Testis (tissue), 3 donors: Measurements from ENCODE around the gene HAUS8. TPM values are rescaled to one million over a fixed set of nuclear protein-coding genes. Genes with fewer than 3 reads are reported as not detected.

Source experiments
- DNase-seq: peaks from one replicate; pipeline ENCODE4 v3.0.0-alpha.2; 2019
- H3K27ac ChIP-seq, 2 donors: fragments of 200-600 bp; sonication (generic); one replicate each; pipeline ENCODE4 v1.5.1; 2019
- H3K27me3 ChIP-seq: fragments of 200-600 bp; sonication (generic); one replicate; pipeline ENCODE4 v1.5.1; 2019
- H3K36me3 ChIP-seq: fragments of 200-600 bp; sonication (generic); one replicate; pipeline ENCODE4 v1.5.1; 2017; ENCODE audit warnings: low read depth; ENCODE audit errors: missing control alignments
- H3K4me1 ChIP-seq: fragments of 200-600 bp; sonication (generic); one replicate; pipeline ENCODE4 v1.5.1; 2019
- H3K4me3 ChIP-seq, 2 donors: fragments of 200-600 bp; sonication (generic); one replicate each; pipeline ENCODE4 v1.5.1; 2017 to 2019
- H3K9me3 ChIP-seq: fragments of 200-600 bp; sonication (generic); one replicate; pipeline ENCODE4 v1.5.1; 2017
- POLR2A ChIP-seq: fragments of 450-650 bp; IDR thresholded peaks from one replicate; pipeline ENCODE4 v1.6.1; 2017; ENCODE audit warnings: antibody characterized with exemption, mild to moderate bottlenecking, moderate library complexity
- WGBS, 2 donors: methylation state at CpG; one replicate each; pipeline ENCODE4 v1.1.5; 2018; 5-methylcytosine and 5-hydroxymethylcytosine counted together
- intact Hi-C: fragments of 100-400 bp; cut with DNase I; formaldehyde crosslinking; loops from one replicate; pipeline ENCODE4 v1.15.1; 2023; ENCODE audit warnings: low total_unique reads
- polyA plus RNA-seq: library from polyadenylated mRNA; stranded (reverse); fragments of 350-450 nt; fragmentation: Illumina TruSeq; extraction: RNeasy Lipid Tissue Mini Kit (QIAGEN cat#74804); gene quantifications from one replicate; pipeline ENCODE4 v1.2.3, GENCODE V29; 2014; ENCODE audit warnings: low read depth, low replicate concordance; ENCODE audit not compliant: insufficient read depth
- total RNA-seq, 2 donors: library from RNA; depleted of rRNA; stranded (reverse); fragments of >200 nt; gene quantifications; one replicate each; pipeline ENCODE4 v1.2.3, GENCODE V29; 2016
- TF ChIP-seq, protein P1 (sequence below), 3 experiments: fragments of 450-650 bp in 2 of 3; fragments of 200-600 bp in 1 of 3; sonication (generic) in 1 of 3; IDR thresholded peaks; one replicate each; pipeline ENCODE4 v1.5.1; 2016 to 2019; ENCODE audit warnings: antibody characterized with exemption in 3 of 3, mild to moderate bottlenecking in 2 of 3, moderate library complexity in 1 of 3

The HAUS8 gene
- total and polyA plus RNA-seq, 3 donors from 2014 or later, result 20.0 to 29.7 (median 23.5) TPM

DNA sequence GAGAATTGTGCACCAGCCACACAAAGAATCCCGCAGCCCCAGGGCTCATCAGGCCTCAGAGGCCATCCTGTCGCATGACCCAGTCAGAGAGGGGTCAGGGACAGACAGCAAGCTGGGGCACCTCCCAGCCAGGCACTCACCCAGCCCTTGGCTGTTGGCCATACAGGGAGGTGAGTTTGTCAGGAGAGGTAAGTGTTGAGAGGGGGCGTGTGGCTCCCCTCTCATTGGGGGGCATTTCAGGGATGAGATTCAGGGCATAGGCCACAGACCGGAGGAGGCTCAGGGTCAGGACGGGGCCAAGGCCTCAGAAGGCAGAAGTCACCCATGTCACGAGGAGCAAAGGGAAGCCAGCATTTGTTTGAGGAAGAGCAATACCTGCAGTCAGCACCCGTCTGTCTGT is 37.4 kb upstream of the HAUS8 start:
- no peaks in the 10 kb centered on the region for H3K36me3 ChIP-seq
- intact Hi-C loops, result no loop called here
- 61 to 67% methylated on average over 7 of the region's 7 CpGs for WGBS, 2 donors
- no peak for DNase-seq
- TF ChIP-seq POLR2A, result no peak
- TF ChIP-seq, protein P1, sequence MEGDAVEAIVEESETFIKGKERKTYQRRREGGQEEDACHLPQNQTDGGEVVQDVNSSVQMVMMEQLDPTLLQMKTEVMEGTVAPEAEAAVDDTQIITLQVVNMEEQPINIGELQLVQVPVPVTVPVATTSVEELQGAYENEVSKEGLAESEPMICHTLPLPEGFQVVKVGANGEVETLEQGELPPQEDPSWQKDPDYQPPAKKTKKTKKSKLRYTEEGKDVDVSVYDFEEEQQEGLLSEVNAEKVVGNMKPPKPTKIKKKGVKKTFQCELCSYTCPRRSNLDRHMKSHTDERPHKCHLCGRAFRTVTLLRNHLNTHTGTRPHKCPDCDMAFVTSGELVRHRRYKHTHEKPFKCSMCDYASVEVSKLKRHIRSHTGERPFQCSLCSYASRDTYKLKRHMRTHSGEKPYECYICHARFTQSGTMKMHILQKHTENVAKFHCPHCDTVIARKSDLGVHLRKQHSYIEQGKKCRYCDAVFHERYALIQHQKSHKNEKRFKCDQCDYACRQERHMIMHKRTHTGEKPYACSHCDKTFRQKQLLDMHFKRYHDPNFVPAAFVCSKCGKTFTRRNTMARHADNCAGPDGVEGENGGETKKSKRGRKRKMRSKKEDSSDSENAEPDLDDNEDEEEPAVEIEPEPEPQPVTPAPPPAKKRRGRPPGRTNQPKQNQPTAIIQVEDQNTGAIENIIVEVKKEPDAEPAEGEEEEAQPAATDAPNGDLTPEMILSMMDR (IDR thresholded peaks at IDR 0.05), result no peak
- no peaks in the 10 kb centered on the region for H3K9me3 ChIP-seq
- H3K27me3 ChIP-seq, result no peaks in the 10 kb centered on the region
- no peak overlapping the region for H3K27ac ChIP-seq
- peaks cover 37% of the 10 kb centered on the region for H3K4me1 ChIP-seq
- no peak overlapping the region for H3K4me3 ChIP-seq

DNA sequence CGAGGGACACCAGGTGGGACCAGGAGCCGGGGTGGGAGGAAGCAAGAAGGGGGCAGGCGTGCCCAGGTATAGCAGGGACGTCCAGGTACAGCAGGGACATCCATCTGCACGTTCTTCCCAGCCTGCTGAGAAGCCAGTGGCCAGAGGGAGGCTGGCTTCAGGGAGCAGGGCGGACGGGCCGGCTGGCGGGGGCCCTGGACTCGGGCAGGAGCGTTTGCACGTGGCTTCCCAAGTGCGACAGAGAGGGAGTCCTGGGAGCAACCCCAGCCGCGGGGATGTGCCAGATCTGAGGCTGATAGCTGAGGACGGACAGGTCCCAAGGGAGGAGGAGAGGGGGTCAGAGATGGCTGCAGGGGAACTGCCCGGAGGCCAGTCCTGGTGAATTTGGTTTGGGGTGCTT is 37.0 kb upstream of the HAUS8 start:
- TF ChIP-seq, protein P1 (IDR thresholded peaks at IDR 0.05), result no peak
- no peak for TF ChIP-seq POLR2A
- Histone ChIP-seq H3K4me1 (peaks cover 41% of the 10 kb centered on the region), H3K9me3 (no peaks in the 10 kb centered on the region), H3K27ac (no peak overlapping the region), H3K4me3 (no peak overlapping the region), H3K36me3 (no peaks in the 10 kb centered on the region), H3K27me3 (no peaks in the 10 kb centered on the region)
- intact Hi-C loops, result no loop called here
- 74 to 83% methylated on average over 8 to 17 of the region's 17 CpGs for WGBS, 2 donors
- DNase-seq, result no peak

DNA sequence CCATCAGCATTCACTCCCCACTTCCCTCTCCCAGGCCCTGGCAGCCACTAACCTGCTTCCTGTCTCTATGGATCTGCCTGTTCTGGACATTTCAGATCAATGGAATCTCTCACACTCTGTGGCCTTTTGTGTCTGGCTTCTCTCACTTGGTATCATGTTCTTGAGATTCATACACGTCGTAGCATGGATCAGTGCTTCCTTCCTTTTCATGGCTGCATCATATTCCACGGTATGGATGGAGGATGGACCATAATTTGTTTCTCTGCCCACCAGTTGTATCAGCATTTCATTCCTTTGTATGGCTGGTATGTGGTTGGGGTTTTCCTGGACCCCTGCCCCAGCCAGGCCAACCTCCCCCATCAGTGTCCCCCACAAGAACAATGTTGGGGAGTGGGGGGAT is 36.5 kb upstream of the HAUS8 start:
- no peaks in the 10 kb centered on the region for H3K27me3 ChIP-seq
- peaks cover 42% of the 10 kb centered on the region for H3K4me1 ChIP-seq
- H3K9me3 ChIP-seq, result no peaks in the 10 kb centered on the region
- 84 to 93% methylated on average over 3 of the region's 3 CpGs for WGBS, 2 donors
- no peak overlapping the region for H3K27ac ChIP-seq
- DNase-seq, result no peak
- intact Hi-C loops, result no loop called here
- TF ChIP-seq, protein P1 (IDR thresholded peaks at IDR 0.05), result no peak
- TF ChIP-seq POLR2A, result no peak
- no peaks in the 10 kb centered on the region for H3K36me3 ChIP-seq
- no peak overlapping the region for H3K4me3 ChIP-seq

DNA sequence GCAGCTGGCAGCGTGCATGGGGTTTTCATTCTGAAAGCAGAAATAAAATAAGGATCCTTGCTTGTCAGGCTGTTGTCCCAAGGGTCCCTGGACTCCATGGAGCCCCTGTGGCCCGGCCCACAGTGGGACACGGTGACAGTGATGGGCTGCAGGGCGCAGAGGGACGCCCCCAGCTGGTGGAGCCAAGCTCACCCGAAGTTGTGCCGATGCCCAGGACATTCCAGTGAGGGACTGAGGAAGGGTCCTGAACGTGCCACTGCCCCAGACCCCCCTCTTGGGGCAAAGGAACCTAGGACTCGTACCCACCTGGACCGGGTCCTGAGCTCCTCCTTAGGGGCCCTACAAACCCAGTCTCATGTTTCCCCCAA is 35.3 kb upstream of the HAUS8 start:
- Histone ChIP-seq H3K4me3 (no peak overlapping the region), H3K27me3 (no peaks in the 10 kb centered on the region), H3K36me3 (no peaks in the 10 kb centered on the region), H3K27ac (no peak overlapping the region), H3K4me1 (peaks cover 42% of the 10 kb centered on the region), H3K9me3 (no peaks in the 10 kb centered on the region)
- no peak for DNase-seq
- intact Hi-C loops, result no loop called here
- 91 to 97% methylated on average over 10 of the region's 10 CpGs for WGBS, 2 donors
- TF ChIP-seq, protein P1 (IDR thresholded peaks at IDR 0.05), result no peak
- TF ChIP-seq POLR2A, result no peak

DNA sequence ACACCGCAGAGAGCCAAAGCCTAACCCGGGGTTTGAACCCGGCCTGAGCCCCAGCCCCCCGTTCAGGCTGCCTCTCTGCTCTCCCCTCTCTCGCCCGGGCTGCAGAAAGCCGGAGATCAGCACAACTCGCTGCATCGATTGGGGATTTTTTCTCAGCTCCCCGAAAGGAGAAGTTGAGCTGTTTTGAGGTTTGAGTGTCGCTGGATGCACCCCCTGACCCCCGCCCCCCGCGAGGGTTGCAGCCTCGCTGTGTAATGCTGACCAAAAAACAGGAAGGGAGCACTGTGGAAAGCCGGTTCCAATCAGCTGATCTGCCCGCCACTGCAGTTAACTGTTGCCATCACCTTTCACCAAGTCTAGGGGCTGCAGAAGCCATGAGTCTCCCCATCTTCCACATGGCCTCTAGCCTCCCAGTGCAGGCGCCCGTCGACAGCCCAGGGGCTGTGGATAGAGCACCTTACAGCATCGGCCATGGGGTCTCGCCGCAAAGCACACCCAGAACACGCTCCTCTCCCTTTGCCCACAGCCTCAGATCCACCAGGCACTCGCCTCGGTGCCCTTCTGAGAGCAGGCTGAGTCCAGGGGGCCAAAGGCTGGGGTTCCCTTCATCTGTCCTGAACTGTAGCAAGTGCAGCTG is 34.8 kb upstream of the HAUS8 start:
- H3K27ac ChIP-seq, result peak overlapping the region in 1 of 2 donors; percentile 50
- WGBS, 2 donors, result 86 to 89% methylated on average over 24 to 26 of the region's 26 CpGs
- H3K36me3 ChIP-seq, result no peaks in the 10 kb centered on the region
- no peak for TF ChIP-seq POLR2A
- TF ChIP-seq, protein P1 (IDR thresholded peaks at IDR 0.05), result no peak
- peak; percentile 42 for DNase-seq
- no peaks in the 10 kb centered on the region for H3K9me3 ChIP-seq
- H3K4me1 ChIP-seq, result peaks cover 42% of the 10 kb centered on the region
- H3K4me3 ChIP-seq, result no peak overlapping the region
- intact Hi-C loops, result no loop called here
- no peaks in the 10 kb centered on the region for H3K27me3 ChIP-seq
